HepG2 (cell line): Measurements from ENCODE around the gene ZDHHC7. TPM values are rescaled to one million over a fixed set of nuclear protein-coding genes. Genes with fewer than 3 reads are reported as not detected.
A peak's percentile ranks its signal among the peaks of the same experiment; 100 is the strongest.

Experiments used
- ARNT ChIP-seq: fragments of 450-650 bp; IDR thresholded peaks from 2 replicates; pipeline ENCODE4 v1.6.1; 2017
- ASH2L ChIP-seq: fragments of 300-600, 200-600 bp; sonication (generic); IDR thresholded peaks from 2 replicates; pipeline ENCODE4 v1.7.0; 2017; ENCODE audit warnings: low read depth, mild to moderate bottlenecking, moderate library complexity, mixed read lengths, low read length; ENCODE audit not compliant: insufficient read length
- CBX2 ChIP-seq, 2 experiments: fragments of 200-600 bp in 1 of 2; sonication (generic); formaldehyde crosslinking in 1 of 2; IDR thresholded peaks; 2 replicates each; pipeline versions ENCODE4 v1.7.0 to v1.8.1; 2018 to 2022; ENCODE audit warnings: low read depth in 2 of 2, low read length in 1 of 2, mild to moderate bottlenecking in 1 of 2, missing genetic modification reagents in 1 of 2
- CENPT ChIP-seq: sonication (generic); formaldehyde crosslinking; IDR thresholded peaks from 2 replicates; pipeline ENCODE4 v1.8.0; 2022; ENCODE audit warnings: low read depth, mild to moderate bottlenecking, moderate library complexity, missing genetic modification reagents
- CSRNP1 ChIP-seq: sonication (generic); formaldehyde crosslinking; IDR thresholded peaks from 2 replicates; pipeline ENCODE4 v1.8.1; 2023; ENCODE audit warnings: mild to moderate bottlenecking, missing genetic modification reagents
- GATA4 ChIP-seq: sonication (generic); IDR thresholded peaks from 2 replicates; pipeline ENCODE4 v1.6.1; 2016; ENCODE audit warnings: antibody characterized with exemption, low read depth, borderline replicate concordance
- HMG20B ChIP-seq: conservative IDR thresholded peaks from 2 replicates; pipeline ENCODE4 v1.6.1; 2016; ENCODE audit warnings: missing genetic modification reagents, missing compliant biosample characterization
- JARID2 ChIP-seq: sonication (generic); formaldehyde crosslinking; IDR thresholded peaks from 2 replicates; pipeline ENCODE4 v1.8.1; 2023; ENCODE audit warnings: missing genetic modification reagents, inconsistent platforms; ENCODE audit not compliant: insufficient replicate concordance
- MEF2D ChIP-seq: sonication (generic); formaldehyde crosslinking; IDR thresholded peaks from 2 replicates; pipeline ENCODE4 v1.5.1; 2020; ENCODE audit warnings: mild to moderate bottlenecking, missing genetic modification reagents
- PHF21A ChIP-seq: sonication (generic); formaldehyde crosslinking; IDR thresholded peaks from 2 replicates; pipeline ENCODE4 v1.5.0; 2020; ENCODE audit warnings: mild to moderate bottlenecking, missing genetic modification reagents
- RXRA ChIP-seq: sonication (generic); formaldehyde crosslinking; IDR thresholded peaks from 2 replicates; pipeline ENCODE4 v1.5.1; 2020; ENCODE audit warnings: missing genetic modification reagents
- SALL1 ChIP-seq: sonication (generic); formaldehyde crosslinking; IDR thresholded peaks from 2 replicates; pipeline ENCODE4 v1.8.0; 2022; ENCODE audit warnings: mild to moderate bottlenecking, missing genetic modification reagents
- SAP130 ChIP-seq: IDR thresholded peaks from 2 replicates; pipeline ENCODE4 v1.6.1; 2016; ENCODE audit warnings: low read depth
- SMAD1 ChIP-seq: sonication (generic); formaldehyde crosslinking; IDR thresholded peaks from 2 replicates; pipeline ENCODE4 v1.4.0; 2020; ENCODE audit warnings: missing genetic modification reagents, low read depth, mild to moderate bottlenecking, borderline replicate concordance
- SRY ChIP-seq: sonication (generic); formaldehyde crosslinking; IDR thresholded peaks from 2 replicates; pipeline ENCODE4 v1.8.0; 2022; ENCODE audit warnings: mild to moderate bottlenecking, missing genetic modification reagents
- THAP11 ChIP-seq: IDR thresholded peaks from 2 replicates; pipeline ENCODE4 v1.6.1; 2016; ENCODE audit warnings: missing biosample characterization, missing genetic modification reagents
- ZFP1 ChIP-seq: IDR thresholded peaks from 2 replicates; pipeline ENCODE4 v1.6.1; 2016
- ZFYVE20 ChIP-seq: sonication (generic); formaldehyde crosslinking; IDR thresholded peaks from 2 replicates; pipeline ENCODE4 v1.8.0; 2023; ENCODE audit warnings: low read depth, mild to moderate bottlenecking, moderate library complexity, missing genetic modification reagents, borderline replicate concordance
- ZNF34 ChIP-seq: sonication (generic); formaldehyde crosslinking; IDR thresholded peaks from 2 replicates; pipeline ENCODE4 v1.4.0; 2020; ENCODE audit warnings: mild to moderate bottlenecking, missing genetic modification reagents, borderline replicate concordance
- ZNF569 ChIP-seq: sonication (generic); formaldehyde crosslinking; IDR thresholded peaks from 2 replicates; pipeline ENCODE4 v1.5.0; 2020; ENCODE audit warnings: mild to moderate bottlenecking, missing genetic modification reagents, moderate library complexity, borderline replicate concordance
- ZNF772 ChIP-seq: sonication (generic); formaldehyde crosslinking; IDR thresholded peaks from 2 replicates; pipeline ENCODE4 v1.5.0; 2020; ENCODE audit warnings: mild to moderate bottlenecking, missing genetic modification reagents
- polyA plus RNA-seq, 8 experiments: library from polyadenylated mRNA; depleted of rRNA in 3 of 8; stranded (reverse) in 7 of 8; unstranded in 1 of 8; fragments of >200 nt; fragmentation: Illumina TruSeq in 4 of 8; extraction: Trizol in 4 of 8; gene quantifications; 2 replicates each; pipeline versions ENCODE4 v1.2.1 to v1.2.3, GENCODE V29; 2011 to 2016; ENCODE audit warnings: low read depth in 4 of 8, missing spikeins in 1 of 8, mixed read lengths in 1 of 8; ENCODE audit not compliant: insufficient read depth in 1 of 8
- total RNA-seq, 5 experiments: library from RNA; depleted of rRNA; stranded (reverse); fragments of >200 nt; fragmentation: Illumina TruSeq; extraction: Trizol; gene quantifications; 2 replicates each; pipeline ENCODE4 v1.2.3, GENCODE V29; 2016; ENCODE audit warnings: low read depth in 1 of 5
- TF ChIP-seq, protein P1 (sequence below): sonication (generic); formaldehyde crosslinking; IDR thresholded peaks from 2 replicates; pipeline ENCODE4 v1.4.0; 2020; ENCODE audit warnings: mild to moderate bottlenecking, missing genetic modification reagents, borderline replicate concordance
- TF ChIP-seq, protein P2 (sequence below): sonication (generic); formaldehyde crosslinking; IDR thresholded peaks from 2 replicates; pipeline ENCODE4; 2020; ENCODE audit warnings: missing genetic modification reagents, mild to moderate bottlenecking, borderline replicate concordance

Gene ZDHHC7
- total and polyA plus RNA-seq, 2 of the 13 experiments (the other 11 are each of a cell fraction or from before 2014, with no cell fraction given), result 46.8 to 67.6 TPM

DNA sequence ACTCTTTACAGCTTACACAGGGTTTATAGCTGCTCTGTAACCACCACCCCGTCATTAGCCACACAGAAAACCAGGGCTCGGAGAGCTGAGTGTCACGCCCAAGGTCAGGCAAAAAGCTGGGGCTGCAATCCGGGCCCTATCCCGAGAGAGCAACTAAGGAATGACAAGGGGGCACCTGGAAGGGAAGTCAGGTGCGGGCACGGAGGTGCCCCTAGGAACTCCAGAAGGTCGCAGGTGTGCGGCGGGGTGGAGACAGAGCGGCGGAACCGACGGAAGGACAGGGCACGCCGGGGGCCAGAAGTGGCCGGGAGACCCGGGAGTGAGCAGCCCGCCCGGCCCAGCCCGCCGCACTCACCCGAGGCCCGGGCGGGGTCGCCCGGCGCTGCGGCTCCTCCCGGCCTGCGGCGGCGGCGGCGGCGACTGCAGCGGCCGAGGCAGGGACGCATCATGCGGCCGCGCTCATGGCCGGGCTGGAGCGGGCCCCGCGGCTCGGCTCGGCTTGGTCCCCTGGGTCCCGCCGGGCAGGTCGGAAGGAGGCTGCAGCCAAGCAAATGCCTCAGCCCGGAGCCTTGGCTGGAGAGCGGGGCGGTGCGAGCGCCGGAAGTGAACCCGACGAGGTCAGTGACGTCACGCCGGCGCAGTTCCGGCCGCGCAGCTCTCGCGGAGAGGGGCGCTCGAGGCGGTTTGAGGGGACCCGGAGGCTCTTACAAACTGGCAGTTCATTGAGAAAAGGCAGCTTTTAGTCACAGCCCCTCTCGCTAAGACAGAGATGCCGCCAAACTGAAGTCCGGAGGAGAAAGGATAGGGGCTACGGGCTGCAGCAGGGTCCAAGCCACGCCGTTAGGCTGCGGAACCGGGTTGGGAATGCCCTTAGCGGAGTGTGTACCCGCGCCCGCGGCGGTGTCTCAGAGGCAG, at the start of gene ZDHHC7 (continued):
- TF ChIP-seq, protein P1, sequence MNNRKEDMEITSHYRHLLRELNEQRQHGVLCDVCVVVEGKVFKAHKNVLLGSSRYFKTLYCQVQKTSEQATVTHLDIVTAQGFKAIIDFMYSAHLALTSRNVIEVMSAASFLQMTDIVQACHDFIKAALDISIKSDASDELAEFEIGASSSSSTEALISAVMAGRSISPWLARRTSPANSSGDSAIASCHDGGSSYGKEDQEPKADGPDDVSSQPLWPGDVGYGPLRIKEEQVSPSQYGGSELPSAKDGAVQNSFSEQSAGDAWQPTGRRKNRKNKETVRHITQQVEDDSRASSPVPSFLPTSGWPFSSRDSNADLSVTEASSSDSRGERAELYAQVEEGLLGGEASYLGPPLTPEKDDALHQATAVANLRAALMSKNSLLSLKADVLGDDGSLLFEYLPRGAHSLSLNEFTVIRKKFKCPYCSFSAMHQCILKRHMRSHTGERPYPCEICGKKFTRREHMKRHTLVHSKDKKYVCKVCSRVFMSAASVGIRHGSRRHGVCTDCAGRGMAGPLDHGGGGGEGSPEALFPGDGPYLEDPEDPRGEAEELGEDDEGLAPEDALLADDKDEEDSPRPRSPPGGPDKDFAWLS, result no peak
- peak; percentile 28; the same call in 1 of the 2 replicates for TF ChIP-seq PHF21A (CRISPR knock-in tag)
- TF ChIP-seq CBX2 (IDR thresholded peaks at IDR 0.05; ENCODE audit: low read depth, low read length), result no peak
- no peak for TF ChIP-seq CBX2 (CRISPR knock-in tag; IDR thresholded peaks at IDR 0.05; ENCODE audit: low read depth)
- TF ChIP-seq SRY (CRISPR knock-in tag), result no peak; the same call in 1 of the 2 replicates
- TF ChIP-seq, protein P2, sequence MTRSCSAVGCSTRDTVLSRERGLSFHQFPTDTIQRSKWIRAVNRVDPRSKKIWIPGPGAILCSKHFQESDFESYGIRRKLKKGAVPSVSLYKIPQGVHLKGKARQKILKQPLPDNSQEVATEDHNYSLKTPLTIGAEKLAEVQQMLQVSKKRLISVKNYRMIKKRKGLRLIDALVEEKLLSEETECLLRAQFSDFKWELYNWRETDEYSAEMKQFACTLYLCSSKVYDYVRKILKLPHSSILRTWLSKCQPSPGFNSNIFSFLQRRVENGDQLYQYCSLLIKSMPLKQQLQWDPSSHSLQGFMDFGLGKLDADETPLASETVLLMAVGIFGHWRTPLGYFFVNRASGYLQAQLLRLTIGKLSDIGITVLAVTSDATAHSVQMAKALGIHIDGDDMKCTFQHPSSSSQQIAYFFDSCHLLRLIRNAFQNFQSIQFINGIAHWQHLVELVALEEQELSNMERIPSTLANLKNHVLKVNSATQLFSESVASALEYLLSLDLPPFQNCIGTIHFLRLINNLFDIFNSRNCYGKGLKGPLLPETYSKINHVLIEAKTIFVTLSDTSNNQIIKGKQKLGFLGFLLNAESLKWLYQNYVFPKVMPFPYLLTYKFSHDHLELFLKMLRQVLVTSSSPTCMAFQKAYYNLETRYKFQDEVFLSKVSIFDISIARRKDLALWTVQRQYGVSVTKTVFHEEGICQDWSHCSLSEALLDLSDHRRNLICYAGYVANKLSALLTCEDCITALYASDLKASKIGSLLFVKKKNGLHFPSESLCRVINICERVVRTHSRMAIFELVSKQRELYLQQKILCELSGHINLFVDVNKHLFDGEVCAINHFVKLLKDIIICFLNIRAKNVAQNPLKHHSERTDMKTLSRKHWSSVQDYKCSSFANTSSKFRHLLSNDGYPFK (CRISPR knock-in tag), result peak; percentile 90
- TF ChIP-seq CENPT (CRISPR knock-in tag), result no peak; the same call in 1 of the 2 replicates
- peak; percentile 85 for TF ChIP-seq SALL1
- TF ChIP-seq ZNF772 (CRISPR knock-in tag), result peak; percentile 53; the same call in 1 of the 2 replicates
- TF ChIP-seq SMAD1 (CRISPR knock-in tag), result no peak
- no peak for TF ChIP-seq ZFYVE20 (CRISPR knock-in tag)
- TF ChIP-seq CSRNP1 (CRISPR knock-in tag), result peak; percentile 69; the same call in 1 of the 2 replicates
- TF ChIP-seq HMG20B (CRISPR knock-in tag), result no peak
- peak; percentile 59; the same call in 1 of the 2 replicates for TF ChIP-seq GATA4
- no peak for TF ChIP-seq JARID2 (CRISPR knock-in tag)
- TF ChIP-seq ASH2L, result peak; percentile 97
- TF ChIP-seq THAP11 (CRISPR knock-in tag), result peak; percentile 92
- no peak for TF ChIP-seq ZNF569 (CRISPR knock-in tag)
- TF ChIP-seq ARNT, result no peak
- TF ChIP-seq ZNF34 (CRISPR knock-in tag), result peak; percentile 19; the same call in 1 of the 2 replicates
- no peak; the same call in 1 of the 2 replicates for TF ChIP-seq MEF2D (CRISPR knock-in tag)
- TF ChIP-seq SAP130, result peak; percentile 90
- TF ChIP-seq RXRA (CRISPR knock-in tag), result peak; percentile 18; the same call in 1 of the 2 replicates
- TF ChIP-seq ZFP1 (CRISPR knock-in tag), result 0 out of 2 replicates have a peak, but pooled peaks have one; percentile 41
